Activated CD4-positive, alpha-beta T cell treated with anti-CD3 and anti-CD28 coated beads for 4 hours (primary cell): ENCODE results near the gene TRAPPC6A.
"Not testable (repeated sequence)": the region's sequence is repeated elsewhere in the genome, so short reads cannot be mapped to it uniquely, and the experiment has no call there.

Source experiments
- DNase-seq, 2 donors: peaks; one replicate each; pipeline ENCODE4 v3.0.0-alpha.2; 2020

The TRAPPC6A gene

DNA sequence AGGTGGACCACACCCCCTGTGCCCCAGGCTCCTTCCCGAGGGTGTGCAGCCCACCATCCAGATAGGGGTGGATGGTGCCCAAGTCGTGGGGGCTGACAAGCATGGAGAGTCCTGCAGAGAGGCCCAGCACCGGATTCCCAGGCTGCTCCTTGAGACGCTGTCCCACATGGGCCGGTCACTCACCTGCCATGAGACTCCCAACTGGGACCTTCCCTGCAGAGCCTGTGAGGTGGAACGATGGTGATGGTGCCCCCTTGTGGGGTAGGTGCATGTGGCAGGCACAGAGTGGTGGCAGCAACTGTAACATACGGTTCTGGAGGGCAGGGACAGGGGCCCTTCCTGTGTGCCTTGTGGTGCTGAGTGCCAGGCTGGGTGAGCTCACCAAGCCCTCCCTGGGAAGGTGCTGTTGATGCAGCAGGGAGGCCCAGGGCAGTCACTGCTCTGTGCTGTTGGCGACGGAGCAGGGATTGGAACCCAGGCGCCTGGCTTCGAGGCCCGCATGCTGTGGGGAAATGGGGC, 52.0 kb downstream of the TRAPPC6A start:
- DNase-seq: peak; percentile 60 to 66

- DNase-seq: no peak
Measured at GRCh38 chr19:45125360-45125759, 52.7 kb downstream of the TRAPPC6A start.

DNA sequence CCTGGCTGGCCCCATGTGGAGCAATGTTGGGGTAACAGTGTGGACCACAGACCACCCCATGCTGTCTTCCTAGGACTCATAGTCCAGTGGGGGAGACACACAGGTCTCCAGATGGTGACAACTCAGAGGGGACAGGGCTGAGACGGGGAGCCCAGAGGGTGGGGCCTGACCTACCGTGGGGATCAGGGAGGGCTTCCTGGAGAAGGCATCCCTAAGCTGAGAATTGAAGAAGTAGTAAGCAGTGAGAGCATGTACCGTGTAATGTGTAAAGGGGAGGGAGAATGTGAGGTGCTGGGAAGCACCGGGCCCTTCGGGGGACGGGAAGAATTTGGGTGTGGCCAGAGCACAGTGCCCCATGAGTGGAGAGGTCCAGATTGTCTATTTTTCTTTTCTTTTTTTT, 54.0 kb downstream of the TRAPPC6A start:
- no peak for DNase-seq

- DNase-seq: no peak
Measured at GRCh38 chr19:45123440-45123850, 54.6 kb downstream of the TRAPPC6A start.

DNA sequence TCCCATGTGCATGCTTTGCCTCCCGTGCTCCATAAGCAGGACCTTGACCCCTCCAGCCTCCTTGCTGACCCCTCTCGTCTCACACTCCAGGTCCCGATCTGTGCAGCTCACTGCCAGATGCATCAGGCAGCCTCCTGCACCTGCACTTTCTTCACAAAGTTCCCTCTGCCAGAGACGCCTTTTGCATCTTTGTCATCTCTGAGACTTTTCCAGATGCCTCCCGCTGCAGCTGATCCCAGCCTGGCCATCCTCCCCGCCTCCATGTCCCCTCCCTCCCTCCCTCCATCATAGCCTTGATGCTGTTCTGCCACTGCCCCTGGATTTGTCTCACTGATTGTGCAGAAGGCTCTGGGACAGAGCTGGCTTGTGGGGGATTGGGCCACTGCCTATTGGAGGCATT, 55.2 kb downstream of the TRAPPC6A start:
- no peak for DNase-seq

DNA sequence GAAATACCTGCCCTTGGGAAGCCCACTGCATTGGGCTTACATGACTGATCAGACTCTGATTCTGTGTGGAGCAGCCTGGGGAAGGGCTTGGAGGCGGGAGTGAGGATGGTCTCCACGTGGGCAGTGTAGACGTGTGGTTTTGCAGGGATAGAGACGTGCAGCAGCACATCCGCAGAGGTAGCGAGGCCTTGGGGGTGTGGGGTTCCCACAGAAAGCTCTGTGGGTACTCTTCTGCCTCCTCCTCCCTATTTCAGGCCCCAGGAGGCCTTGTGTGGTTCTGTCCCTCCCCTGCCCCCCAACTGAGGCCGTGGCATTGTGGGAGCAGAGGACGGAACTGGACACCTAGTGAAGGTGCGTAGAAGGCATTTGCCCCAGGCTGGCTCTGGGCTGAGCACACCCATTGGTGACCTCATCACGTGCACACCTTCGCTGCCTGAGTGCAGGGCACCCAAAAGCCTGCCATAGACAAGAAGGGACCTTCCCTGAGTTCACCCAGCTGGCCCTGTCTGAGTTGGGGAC, 56.2 kb downstream of the TRAPPC6A start:
- no peak for DNase-seq

- no peak for DNase-seq
Measured at GRCh38 chr19:45119582-45119981, 58.5 kb downstream of the TRAPPC6A start.

GRCh38 chr19:45118591-45119355, 59.3 kb downstream of the TRAPPC6A start:
- DNase-seq: not testable (repeated sequence)

DNA sequence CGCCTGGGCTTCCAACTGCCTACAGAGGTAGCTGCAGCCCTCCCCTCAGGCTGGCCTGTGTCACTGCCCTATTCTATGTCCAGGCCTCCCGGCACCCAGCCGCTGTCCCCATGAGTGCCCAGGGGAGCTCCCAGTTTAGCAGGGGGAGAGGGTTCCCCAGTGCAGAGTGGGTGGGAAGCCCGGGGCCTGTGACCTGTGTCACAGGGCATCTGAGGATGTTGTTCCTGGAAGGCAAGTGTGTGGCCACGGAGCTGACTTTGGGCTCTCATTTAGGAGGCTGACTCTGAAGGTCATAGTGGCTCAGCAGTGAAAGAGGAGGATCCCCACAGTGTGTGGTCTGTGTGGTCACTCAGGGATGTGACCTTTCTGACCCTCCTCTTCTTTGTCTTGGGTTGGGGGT, 59.9 kb downstream of the TRAPPC6A start:
- DNase-seq: no peak

- DNase-seq: no peak
Measured at GRCh38 chr19:45117671-45118070, 60.4 kb downstream of the TRAPPC6A start.

DNA sequence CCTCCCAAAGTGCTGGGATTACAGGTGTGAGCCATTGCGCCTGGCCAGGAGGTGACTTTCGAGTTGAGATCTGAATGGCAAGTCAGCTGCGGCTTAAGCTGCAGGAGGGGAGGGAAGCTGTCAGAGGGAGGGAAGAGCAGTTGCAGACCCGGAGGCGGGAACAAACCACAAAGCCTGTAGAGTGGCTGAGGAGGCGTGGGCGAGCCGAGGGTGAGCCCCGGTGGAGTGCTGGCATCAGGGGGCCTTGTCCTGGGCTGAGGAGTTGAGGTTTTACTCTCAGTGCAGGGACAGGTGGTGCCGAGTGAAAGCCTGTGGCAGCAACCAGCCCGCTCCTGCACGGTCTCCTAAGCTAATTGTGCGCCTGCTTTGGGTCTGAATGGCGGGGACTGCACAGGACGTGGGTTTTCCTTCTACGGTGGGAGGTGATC, 60.9 kb downstream of the TRAPPC6A start:
- peak; percentile 57 to 69 for DNase-seq

DNA sequence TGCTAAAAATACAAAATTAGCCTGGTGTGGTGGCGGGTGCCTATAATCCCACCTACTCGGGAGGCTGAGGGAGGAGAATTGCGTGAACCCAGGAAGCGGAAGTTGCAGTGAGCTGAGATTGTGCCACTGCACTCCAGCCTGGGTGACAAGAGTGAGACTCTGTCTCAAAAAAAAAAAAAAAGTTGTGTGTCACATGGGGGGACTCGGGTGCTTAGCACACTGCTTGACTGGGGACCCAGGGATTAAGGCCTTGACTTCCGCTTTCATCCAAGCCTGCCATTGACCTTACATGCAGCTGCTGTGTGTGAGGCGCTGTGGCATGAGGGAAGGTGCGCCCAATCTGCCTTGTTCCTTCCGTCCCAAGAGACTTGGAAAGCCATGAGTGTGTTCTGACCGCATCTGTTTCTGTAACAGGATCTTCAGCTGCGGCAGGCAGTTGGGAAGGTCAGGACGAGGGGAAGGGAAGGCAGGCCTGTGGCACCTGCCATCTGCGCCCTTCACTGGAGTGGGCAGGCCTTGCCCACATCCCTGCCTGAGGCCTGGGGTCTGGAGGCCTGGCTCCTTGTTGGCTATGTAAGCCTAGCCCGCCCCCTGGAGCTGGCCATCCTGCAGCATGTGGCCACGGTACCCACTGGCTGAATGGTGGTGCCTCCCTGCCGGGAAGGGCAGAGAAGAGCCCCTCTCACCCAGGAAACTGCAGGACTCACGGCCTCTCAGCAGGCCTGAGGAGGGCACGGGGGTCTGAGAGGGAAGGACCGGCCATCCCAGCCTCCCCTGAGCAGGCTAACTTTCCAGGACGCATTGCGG, 62.0 kb downstream of the TRAPPC6A start:
- no peak for DNase-seq

GRCh38 chr19:45114116-45114515, 63.9 kb downstream of the TRAPPC6A start:
- DNase-seq: no peak

DNA sequence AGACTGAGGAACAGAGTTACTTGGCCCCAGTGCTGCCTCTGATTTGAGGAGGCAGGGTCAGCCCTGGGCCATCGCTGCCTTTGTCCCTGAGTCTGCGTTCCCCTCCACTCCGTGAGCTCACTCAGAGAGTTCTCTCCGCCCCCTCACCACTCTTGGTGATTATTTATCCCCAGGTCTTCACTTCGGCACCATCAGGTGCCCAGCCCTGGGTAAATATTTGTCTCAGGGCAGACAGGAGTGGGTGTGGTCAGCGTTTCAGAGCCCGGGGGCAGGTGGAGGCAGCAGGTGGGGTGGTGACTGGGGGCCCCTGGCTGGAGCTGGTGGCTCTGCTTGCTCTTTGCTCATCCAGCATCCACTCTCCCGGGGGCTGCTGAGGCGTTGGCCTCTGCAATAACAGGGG, 64.4 kb downstream of the TRAPPC6A start:
- DNase-seq: no peak
